Suprapubic skin (tissue), 4 donors: ENCODE measurements around the gene ETFA.

Experiments used
- EP300 ChIP-seq: sonication (generic); formaldehyde crosslinking; IDR thresholded peaks from one replicate; pipeline ENCODE4 v1.6.1; 2017; ENCODE audit warnings: antibody characterized with exemption
- POLR2A ChIP-seq, 2 donors: fragments of 450-650 bp; IDR thresholded peaks; one replicate each; pipeline ENCODE4 v1.6.1; 2017; ENCODE audit warnings: antibody characterized with exemption in 2 of 2, mild to moderate bottlenecking in 2 of 2, moderate library complexity in 2 of 2
- POLR2AphosphoS5 ChIP-seq, 3 donors: sonication (generic); formaldehyde crosslinking; IDR thresholded peaks; one replicate each; pipeline ENCODE4 v1.6.1; 2017; ENCODE audit warnings: antibody characterized with exemption in 3 of 3
- TF ChIP-seq, protein P1 (sequence below), 2 donors: fragments of 200-600 bp in 1 of 2; fragments of 450-650 bp in 1 of 2; sonication (generic) in 1 of 2; IDR thresholded peaks; one replicate each; pipeline ENCODE4 v1.5.1; 2016 to 2019; ENCODE audit warnings: antibody characterized with exemption in 2 of 2, mild to moderate bottlenecking in 1 of 2, moderate library complexity in 1 of 2

DNA sequence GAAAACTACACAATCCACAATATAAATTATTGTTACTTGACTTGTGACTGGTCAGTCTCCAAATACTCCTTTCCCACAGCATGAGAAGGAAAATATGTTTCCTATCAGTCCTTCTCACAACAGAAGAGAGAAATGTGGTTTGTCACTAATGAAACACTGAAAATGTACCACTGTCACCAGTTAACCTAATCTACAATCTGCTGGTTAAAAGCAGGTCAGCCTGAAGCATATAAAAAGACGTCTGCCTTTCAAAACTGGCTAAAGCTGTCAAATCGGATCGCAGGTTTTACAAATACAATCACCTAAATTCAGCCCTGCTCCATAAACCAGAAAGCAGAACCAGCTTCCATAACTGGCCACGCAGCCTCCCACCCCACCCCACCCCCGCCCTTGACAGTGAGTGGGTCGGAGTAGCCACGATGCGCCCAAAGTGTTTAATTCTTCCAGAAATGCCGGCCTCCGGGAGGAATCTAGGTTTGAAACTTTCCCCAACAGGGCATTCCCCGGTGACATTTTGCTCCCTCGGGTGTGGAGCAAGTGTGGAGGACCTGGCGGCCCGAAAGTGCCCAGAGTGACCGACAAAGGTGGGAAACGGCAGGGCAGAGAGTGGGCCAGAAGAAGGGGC lies 682 bp downstream of the ETFA start:
- TF ChIP-seq, protein P1, sequence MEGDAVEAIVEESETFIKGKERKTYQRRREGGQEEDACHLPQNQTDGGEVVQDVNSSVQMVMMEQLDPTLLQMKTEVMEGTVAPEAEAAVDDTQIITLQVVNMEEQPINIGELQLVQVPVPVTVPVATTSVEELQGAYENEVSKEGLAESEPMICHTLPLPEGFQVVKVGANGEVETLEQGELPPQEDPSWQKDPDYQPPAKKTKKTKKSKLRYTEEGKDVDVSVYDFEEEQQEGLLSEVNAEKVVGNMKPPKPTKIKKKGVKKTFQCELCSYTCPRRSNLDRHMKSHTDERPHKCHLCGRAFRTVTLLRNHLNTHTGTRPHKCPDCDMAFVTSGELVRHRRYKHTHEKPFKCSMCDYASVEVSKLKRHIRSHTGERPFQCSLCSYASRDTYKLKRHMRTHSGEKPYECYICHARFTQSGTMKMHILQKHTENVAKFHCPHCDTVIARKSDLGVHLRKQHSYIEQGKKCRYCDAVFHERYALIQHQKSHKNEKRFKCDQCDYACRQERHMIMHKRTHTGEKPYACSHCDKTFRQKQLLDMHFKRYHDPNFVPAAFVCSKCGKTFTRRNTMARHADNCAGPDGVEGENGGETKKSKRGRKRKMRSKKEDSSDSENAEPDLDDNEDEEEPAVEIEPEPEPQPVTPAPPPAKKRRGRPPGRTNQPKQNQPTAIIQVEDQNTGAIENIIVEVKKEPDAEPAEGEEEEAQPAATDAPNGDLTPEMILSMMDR (IDR thresholded peaks at IDR 0.05): no peak
- TF ChIP-seq EP300 (no peak), POLR2A (IDR thresholded peaks at IDR 0.05) (no peak), POLR2AphosphoS5 (IDR thresholded peaks at IDR 0.05) (no peak)
